HEK293 (cell line): Measurements from ENCODE around the gene BTN2A1.

Source experiments
- BCL11B ChIP-seq: fragments of 450-650 bp; formaldehyde crosslinking; IDR thresholded peaks from 2 replicates; pipeline ENCODE4 v1.5.1; 2016; ENCODE audit warnings: low read depth, missing biosample characterization, missing genetic modification characterization
- GLI4 ChIP-seq: fragments of 450-650 bp; formaldehyde crosslinking; IDR thresholded peaks from 2 replicates; pipeline ENCODE4 v1.5.1; 2016; ENCODE audit warnings: missing biosample characterization, missing genetic modification characterization
- MEIS1 ChIP-seq: sonication (generic); formaldehyde crosslinking; IDR thresholded peaks from 2 replicates; pipeline ENCODE4 v1.8.1; 2022; ENCODE audit warnings: missing genetic modification reagents, mild to moderate bottlenecking, borderline replicate concordance
- TRIM28 ChIP-seq: IDR thresholded peaks from 2 replicates; pipeline ENCODE4 v1.6.1; 2011; ENCODE audit warnings: low read length, control low read depth, borderline replicate concordance
- ZBTB17 ChIP-seq: fragments of 450-650 bp; formaldehyde crosslinking; IDR thresholded peaks from 2 replicates; pipeline ENCODE4 v1.5.1; 2016; ENCODE audit warnings: missing biosample characterization, missing genetic modification characterization
- ZNF174 ChIP-seq: fragments of 450-650 bp; formaldehyde crosslinking; IDR thresholded peaks from 2 replicates; pipeline ENCODE4 v1.5.0; 2017; ENCODE audit warnings: missing biosample characterization, mild to moderate bottlenecking, missing genetic modification characterization
- ZNF654 ChIP-seq: fragments of 450-650 bp; formaldehyde crosslinking; IDR thresholded peaks from 2 replicates; pipeline ENCODE4 v1.5.1; 2016; ENCODE audit warnings: low read depth, missing biosample characterization, missing genetic modification characterization
- ZNF785 ChIP-seq: fragments of 450-650 bp; formaldehyde crosslinking; IDR thresholded peaks from 2 replicates; pipeline ENCODE4 v1.5.1; 2016; ENCODE audit warnings: missing biosample characterization, missing genetic modification characterization
- TF ChIP-seq, protein P1 (sequence below): fragments of 450-650 bp; formaldehyde crosslinking; IDR thresholded peaks from 2 replicates; pipeline ENCODE4 v1.5.1; 2016; ENCODE audit warnings: missing biosample characterization, missing genetic modification characterization, low read depth
- TF ChIP-seq, protein P2 (sequence below): fragments of 450-650 bp; formaldehyde crosslinking; IDR thresholded peaks from 2 replicates; pipeline ENCODE4 v1.5.1; 2016; ENCODE audit warnings: missing biosample characterization, missing genetic modification characterization
- TF ChIP-seq, protein P3 (sequence below): fragments of 450-650 bp; formaldehyde crosslinking; IDR thresholded peaks from 2 replicates; pipeline ENCODE4 v1.5.1; 2016; ENCODE audit warnings: missing biosample characterization, missing genetic modification characterization
- TF ChIP-seq, protein P4 (sequence below): fragments of 450-650 bp; IDR thresholded peaks from 2 replicates; pipeline ENCODE4 v1.5.1; 2018; ENCODE audit warnings: missing biosample characterization, mild to moderate bottlenecking, missing genetic modification characterization

DNA sequence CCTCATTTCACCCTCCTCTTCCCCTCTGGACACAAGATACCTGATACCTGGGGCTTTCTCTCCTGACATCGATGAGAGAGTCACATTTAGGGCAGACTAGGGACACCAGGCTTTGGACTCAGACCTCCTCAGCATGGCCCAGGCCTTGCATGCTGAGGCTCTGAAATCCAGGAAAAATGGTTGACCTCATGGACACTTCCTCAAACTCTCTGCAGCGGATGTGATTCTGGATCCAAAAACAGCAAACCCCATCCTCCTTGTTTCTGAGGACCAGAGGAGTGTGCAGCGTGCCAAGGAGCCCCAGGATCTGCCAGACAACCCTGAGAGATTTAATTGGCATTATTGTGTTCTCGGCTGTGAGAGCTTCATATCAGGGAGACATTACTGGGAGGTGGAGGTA lies 44.8 kb upstream of the BTN2A1 start:
- no peak for TF ChIP-seq ZNF785 (tag by site-specific recombination)
- no peak for TF ChIP-seq GLI4 (tag by site-specific recombination)
- TF ChIP-seq, protein P1, sequence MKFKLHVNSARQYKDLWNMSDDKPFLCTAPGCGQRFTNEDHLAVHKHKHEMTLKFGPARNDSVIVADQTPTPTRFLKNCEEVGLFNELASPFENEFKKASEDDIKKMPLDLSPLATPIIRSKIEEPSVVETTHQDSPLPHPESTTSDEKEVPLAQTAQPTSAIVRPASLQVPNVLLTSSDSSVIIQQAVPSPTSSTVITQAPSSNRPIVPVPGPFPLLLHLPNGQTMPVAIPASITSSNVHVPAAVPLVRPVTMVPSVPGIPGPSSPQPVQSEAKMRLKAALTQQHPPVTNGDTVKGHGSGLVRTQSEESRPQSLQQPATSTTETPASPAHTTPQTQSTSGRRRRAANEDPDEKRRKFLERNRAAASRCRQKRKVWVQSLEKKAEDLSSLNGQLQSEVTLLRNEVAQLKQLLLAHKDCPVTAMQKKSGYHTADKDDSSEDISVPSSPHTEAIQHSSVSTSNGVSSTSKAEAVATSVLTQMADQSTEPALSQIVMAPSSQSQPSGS (tag by site-specific recombination), result no peak
- TF ChIP-seq, protein P2, sequence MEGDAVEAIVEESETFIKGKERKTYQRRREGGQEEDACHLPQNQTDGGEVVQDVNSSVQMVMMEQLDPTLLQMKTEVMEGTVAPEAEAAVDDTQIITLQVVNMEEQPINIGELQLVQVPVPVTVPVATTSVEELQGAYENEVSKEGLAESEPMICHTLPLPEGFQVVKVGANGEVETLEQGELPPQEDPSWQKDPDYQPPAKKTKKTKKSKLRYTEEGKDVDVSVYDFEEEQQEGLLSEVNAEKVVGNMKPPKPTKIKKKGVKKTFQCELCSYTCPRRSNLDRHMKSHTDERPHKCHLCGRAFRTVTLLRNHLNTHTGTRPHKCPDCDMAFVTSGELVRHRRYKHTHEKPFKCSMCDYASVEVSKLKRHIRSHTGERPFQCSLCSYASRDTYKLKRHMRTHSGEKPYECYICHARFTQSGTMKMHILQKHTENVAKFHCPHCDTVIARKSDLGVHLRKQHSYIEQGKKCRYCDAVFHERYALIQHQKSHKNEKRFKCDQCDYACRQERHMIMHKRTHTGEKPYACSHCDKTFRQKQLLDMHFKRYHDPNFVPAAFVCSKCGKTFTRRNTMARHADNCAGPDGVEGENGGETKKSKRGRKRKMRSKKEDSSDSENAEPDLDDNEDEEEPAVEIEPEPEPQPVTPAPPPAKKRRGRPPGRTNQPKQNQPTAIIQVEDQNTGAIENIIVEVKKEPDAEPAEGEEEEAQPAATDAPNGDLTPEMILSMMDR (tag by site-specific recombination), result no peak
- no peak for TF ChIP-seq ZNF174 (tag by site-specific recombination)
- TF ChIP-seq, protein P3, sequence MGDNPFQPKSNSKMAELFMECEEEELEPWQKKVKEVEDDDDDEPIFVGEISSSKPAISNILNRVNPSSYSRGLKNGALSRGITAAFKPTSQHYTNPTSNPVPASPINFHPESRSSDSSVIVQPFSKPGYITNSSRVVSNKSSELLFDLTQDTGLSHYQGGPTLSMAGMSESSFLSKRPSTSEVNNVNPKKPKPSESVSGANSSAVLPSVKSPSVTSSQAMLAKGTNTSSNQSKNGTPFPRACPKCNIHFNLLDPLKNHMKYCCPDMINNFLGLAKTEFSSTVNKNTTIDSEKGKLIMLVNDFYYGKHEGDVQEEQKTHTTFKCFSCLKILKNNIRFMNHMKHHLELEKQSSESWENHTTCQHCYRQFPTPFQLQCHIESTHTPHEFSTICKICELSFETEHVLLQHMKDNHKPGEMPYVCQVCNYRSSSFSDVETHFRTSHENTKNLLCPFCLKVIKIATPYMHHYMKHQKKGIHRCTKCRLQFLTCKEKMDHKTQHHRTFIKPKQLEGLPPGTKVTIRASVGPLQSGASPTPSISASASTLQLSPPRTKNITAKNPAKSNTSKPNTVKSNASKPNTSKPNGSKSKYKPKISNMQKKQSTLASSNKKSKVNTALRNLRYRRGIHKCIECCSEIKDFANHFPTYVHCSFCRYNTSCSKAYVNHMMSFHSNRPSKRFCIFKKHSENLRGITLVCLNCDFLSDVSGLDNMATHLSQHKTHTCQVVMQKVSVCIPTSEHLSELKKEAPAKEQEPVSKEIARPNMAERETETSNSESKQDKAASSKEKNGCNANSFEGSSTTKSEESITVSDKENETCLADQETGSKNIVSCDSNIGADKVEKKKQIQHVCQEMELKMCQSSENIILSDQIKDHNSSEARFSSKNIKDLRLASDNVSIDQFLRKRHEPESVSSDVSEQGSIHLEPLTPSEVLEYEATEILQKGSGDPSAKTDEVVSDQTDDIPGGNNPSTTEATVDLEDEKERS (tag by site-specific recombination), result no peak
- no peak for TF ChIP-seq TRIM28
- TF ChIP-seq BCL11B, result no peak
- TF ChIP-seq, protein P4, sequence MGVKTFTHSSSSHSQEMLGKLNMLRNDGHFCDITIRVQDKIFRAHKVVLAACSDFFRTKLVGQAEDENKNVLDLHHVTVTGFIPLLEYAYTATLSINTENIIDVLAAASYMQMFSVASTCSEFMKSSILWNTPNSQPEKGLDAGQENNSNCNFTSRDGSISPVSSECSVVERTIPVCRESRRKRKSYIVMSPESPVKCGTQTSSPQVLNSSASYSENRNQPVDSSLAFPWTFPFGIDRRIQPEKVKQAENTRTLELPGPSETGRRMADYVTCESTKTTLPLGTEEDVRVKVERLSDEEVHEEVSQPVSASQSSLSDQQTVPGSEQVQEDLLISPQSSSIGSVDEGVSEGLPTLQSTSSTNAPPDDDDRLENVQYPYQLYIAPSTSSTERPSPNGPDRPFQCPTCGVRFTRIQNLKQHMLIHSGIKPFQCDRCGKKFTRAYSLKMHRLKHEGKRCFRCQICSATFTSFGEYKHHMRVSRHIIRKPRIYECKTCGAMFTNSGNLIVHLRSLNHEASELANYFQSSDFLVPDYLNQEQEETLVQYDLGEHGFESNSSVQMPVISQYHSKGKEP (tag by site-specific recombination), result no peak
- no peak for TF ChIP-seq ZNF654 (tag by site-specific recombination)
- TF ChIP-seq MEIS1 (CRISPR knock-in tag), result no peak
- TF ChIP-seq ZBTB17 (tag by site-specific recombination), result no peak
